ENCODE measurements around the gene MCEMP1. TPM values are rescaled to one million over a fixed set of nuclear protein-coding genes. Genes with fewer than 3 reads are reported as not detected.

The MCEMP1 gene
- total and polyA plus RNA-seq, 2 of the 13 experiments (the other 11 are each of a cell fraction or from before 2014, with no cell fraction given), result not detected

DNA sequence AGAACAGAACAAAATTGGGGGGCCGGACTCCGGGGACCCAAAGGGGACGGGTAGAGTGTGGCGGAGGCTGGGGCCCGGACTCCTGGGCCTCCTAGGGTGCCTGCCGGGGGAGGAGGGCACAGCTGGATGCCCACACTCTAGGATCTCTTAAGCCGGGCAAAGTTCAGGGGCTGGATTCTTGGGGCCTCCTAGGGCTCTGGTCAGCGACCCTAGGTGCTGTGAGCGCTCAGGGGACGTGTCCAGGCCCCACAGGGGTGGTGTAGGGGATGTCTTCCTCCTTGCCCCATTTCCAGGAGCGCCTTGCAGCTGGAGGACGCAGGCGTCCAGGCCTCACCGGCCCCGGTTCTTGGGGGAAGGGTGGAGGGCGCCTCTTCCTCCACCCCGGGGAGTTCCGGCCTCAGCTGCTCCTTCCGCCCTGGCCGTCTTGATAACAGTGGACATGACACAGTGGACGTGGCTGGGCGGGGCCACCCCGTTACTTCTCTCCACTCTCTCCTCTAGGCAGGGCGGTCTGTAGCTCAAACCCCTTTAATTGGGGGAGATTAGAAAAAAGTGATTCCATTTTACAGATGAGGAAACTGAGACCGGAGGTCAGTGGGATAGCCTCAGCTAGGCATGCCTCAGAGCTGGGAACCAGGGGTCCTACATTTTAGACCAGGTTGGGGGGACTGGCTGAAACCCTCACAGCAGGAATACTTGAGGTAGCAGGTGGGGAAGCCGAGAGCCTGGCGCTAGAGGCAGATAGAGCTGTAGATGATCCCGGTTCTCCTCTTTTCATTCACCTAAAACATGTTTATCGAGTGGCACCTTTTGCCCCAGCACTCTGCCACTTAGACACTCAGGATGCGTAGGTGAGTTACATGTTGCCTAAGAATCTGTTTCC is 39.3 kb upstream of the MCEMP1 start (continued):
- TF ChIP-seq, protein P1, sequence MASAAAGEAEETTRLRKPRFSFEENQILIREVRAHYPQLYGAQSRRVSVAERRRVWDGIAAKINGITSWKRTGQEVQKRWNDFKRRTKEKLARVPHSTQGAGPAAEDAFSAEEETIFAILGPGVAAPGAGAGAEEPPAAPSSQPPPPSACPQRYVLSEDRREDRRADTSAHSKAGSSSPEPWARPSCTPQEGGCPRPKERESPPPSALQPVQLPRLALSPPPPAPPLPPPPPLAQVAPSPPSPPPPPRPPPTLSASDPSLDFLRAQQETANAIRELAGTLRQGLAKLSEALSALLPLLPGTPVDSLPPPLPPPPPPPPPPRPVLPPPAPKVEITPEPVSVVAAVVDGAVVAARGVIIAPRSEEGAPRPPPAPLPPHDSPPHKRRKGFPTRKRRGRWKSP (CRISPR knock-in tag; IDR thresholded peaks at IDR 0.05), result no peak
- TF ChIP-seq KDM4B (CRISPR knock-in tag; IDR thresholded peaks at IDR 0.05) (no peak), HNF4G (IDR thresholded peaks at IDR 0.05; ENCODE audit: borderline replicate concordance, low read depth, low read length) (peak; percentile 4; the same call in 1 of the 2 replicates), HNF4G (CRISPR knock-in tag; IDR thresholded peaks at IDR 0.05; ENCODE audit: borderline replicate concordance, low read depth) (no peak), ZBTB7A (CRISPR knock-in tag; IDR thresholded peaks at IDR 0.05) (no peak), RAD21 (CRISPR knock-in tag; IDR thresholded peaks at IDR 0.05) (0 out of 2 replicates have a peak, but pooled peaks have one; percentile 26), ZNF432 (CRISPR knock-in tag; IDR thresholded peaks at IDR 0.05; ENCODE audit: borderline replicate concordance) (no peak), NFKBIZ (CRISPR knock-in tag; IDR thresholded peaks at IDR 0.05) (no peak), GABPA (IDR thresholded peaks at IDR 0.05; ENCODE audit: low read depth, low read length) (peak; percentile 40), GABPA (CRISPR knock-in tag; IDR thresholded peaks at IDR 0.05; ENCODE audit: low read depth) (peak; percentile 46; the same call in 1 of the 2 replicates), PTBP1 (IDR thresholded peaks at IDR 0.05; ENCODE audit: low read depth, low read length, poor library complexity, severe bottlenecking) (no peak)
- TF ChIP-seq, protein P2, sequence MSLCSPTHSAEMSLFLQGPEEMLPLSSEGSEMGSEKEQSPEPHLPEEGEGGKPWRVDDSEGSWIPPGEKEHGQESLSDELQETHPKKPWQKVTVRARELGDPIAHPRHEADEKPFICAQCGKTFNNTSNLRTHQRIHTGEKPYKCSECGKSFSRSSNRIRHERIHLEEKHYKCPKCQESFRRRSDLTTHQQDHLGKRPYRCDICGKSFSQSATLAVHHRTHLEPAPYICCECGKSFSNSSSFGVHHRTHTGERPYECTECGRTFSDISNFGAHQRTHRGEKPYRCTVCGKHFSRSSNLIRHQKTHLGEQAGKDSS (CRISPR knock-in tag; IDR thresholded peaks at IDR 0.05; ENCODE audit: borderline replicate concordance, low read depth), result no peak
- TF ChIP-seq, protein P3, sequence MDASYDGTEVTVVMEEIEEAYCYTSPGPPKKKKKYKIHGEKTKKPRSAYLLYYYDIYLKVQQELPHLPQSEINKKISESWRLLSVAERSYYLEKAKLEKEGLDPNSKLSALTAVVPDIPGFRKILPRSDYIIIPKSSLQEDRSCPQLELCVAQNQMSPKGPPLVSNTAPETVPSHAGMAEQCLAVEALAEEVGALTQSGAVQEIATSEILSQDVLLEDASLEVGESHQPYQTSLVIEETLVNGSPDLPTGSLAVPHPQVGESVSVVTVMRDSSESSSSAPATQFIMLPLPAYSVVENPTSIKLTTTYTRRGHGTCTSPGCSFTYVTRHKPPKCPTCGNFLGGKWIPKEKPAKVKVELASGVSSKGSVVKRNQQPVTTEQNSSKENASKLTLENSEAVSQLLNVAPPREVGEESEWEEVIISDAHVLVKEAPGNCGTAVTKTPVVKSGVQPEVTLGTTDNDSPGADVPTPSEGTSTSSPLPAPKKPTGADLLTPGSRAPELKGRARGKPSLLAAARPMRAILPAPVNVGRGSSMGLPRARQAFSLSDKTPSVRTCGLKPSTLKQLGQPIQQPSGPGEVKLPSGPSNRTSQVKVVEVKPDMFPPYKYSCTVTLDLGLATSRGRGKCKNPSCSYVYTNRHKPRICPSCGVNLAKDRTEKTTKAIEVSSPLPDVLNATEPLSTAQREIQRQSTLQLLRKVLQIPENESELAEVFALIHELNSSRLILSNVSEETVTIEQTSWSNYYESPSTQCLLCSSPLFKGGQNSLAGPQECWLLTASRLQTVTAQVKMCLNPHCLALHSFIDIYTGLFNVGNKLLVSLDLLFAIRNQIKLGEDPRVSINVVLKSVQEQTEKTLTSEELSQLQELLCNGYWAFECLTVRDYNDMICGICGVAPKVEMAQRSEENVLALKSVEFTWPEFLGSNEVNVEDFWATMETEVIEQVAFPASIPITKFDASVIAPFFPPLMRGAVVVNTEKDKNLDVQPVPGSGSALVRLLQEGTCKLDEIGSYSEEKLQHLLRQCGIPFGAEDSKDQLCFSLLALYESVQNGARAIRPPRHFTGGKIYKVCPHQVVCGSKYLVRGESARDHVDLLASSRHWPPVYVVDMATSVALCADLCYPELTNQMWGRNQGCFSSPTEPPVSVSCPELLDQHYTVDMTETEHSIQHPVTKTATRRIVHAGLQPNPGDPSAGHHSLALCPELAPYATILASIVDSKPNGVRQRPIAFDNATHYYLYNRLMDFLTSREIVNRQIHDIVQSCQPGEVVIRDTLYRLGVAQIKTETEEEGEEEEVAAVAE (CRISPR knock-in tag; IDR thresholded peaks at IDR 0.05; ENCODE audit: borderline replicate concordance), result no peak
- TF ChIP-seq, protein P4, sequence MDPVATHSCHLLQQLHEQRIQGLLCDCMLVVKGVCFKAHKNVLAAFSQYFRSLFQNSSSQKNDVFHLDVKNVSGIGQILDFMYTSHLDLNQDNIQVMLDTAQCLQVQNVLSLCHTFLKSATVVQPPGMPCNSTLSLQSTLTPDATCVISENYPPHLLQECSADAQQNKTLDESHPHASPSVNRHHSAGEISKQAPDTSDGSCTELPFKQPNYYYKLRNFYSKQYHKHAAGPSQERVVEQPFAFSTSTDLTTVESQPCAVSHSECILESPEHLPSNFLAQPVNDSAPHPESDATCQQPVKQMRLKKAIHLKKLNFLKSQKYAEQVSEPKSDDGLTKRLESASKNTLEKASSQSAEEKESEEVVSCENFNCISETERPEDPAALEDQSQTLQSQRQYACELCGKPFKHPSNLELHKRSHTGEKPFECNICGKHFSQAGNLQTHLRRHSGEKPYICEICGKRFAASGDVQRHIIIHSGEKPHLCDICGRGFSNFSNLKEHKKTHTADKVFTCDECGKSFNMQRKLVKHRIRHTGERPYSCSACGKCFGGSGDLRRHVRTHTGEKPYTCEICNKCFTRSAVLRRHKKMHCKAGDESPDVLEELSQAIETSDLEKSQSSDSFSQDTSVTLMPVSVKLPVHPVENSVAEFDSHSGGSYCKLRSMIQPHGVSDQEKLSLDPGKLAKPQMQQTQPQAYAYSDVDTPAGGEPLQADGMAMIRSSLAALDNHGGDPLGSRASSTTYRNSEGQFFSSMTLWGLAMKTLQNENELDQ (CRISPR knock-in tag; IDR thresholded peaks at IDR 0.05; ENCODE audit: borderline replicate concordance), result no peak
- TF ChIP-seq, protein P5, sequence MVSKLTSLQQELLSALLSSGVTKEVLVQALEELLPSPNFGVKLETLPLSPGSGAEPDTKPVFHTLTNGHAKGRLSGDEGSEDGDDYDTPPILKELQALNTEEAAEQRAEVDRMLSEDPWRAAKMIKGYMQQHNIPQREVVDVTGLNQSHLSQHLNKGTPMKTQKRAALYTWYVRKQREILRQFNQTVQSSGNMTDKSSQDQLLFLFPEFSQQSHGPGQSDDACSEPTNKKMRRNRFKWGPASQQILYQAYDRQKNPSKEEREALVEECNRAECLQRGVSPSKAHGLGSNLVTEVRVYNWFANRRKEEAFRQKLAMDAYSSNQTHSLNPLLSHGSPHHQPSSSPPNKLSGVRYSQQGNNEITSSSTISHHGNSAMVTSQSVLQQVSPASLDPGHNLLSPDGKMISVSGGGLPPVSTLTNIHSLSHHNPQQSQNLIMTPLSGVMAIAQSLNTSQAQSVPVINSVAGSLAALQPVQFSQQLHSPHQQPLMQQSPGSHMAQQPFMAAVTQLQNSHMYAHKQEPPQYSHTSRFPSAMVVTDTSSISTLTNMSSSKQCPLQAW (CRISPR knock-in tag; IDR thresholded peaks at IDR 0.05), result 0 out of 2 replicates have a peak, but pooled peaks have one; percentile 25

Measured in HepG2 (cell line).